ENCODE measurements around the gene NFATC1.

GRCh38 chr18:79516441-79516931 is 120.8 kb downstream of the NFATC1 start:
- TF ChIP-seq, protein P1, sequence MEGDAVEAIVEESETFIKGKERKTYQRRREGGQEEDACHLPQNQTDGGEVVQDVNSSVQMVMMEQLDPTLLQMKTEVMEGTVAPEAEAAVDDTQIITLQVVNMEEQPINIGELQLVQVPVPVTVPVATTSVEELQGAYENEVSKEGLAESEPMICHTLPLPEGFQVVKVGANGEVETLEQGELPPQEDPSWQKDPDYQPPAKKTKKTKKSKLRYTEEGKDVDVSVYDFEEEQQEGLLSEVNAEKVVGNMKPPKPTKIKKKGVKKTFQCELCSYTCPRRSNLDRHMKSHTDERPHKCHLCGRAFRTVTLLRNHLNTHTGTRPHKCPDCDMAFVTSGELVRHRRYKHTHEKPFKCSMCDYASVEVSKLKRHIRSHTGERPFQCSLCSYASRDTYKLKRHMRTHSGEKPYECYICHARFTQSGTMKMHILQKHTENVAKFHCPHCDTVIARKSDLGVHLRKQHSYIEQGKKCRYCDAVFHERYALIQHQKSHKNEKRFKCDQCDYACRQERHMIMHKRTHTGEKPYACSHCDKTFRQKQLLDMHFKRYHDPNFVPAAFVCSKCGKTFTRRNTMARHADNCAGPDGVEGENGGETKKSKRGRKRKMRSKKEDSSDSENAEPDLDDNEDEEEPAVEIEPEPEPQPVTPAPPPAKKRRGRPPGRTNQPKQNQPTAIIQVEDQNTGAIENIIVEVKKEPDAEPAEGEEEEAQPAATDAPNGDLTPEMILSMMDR (conservative IDR thresholded peaks at IDR 0.05 in 1 of 2, IDR thresholded peaks at IDR 0.05 in 1 of 2; ENCODE audit: low read depth in 1 of 2, low read length in 2 of 2), result no peak
- TF ChIP-seq EZH2 (IDR thresholded peaks at IDR 0.05; ENCODE audit: low read length, missing control alignments), result no peak
